Umbilical cord (tissue), 2 donors: Measurements from ENCODE around the gene THSD7B. TPM values are rescaled to one million over a fixed set of nuclear protein-coding genes. Genes with fewer than 3 reads are reported as not detected.

Experiments used
- DNase-seq: peaks from one replicate; pipeline ENCODE4 v3.0.0-alpha.2; 2015; ENCODE audit warnings: low spot score
- total RNA-seq: library from RNA; depleted of rRNA; stranded (reverse); fragments of >200 nt; gene quantifications from one replicate; pipeline ENCODE4 v1.2.3, GENCODE V29; 2014; ENCODE audit warnings: low replicate concordance; ENCODE audit not compliant: insufficient read depth

Gene THSD7B
- total RNA-seq, 1 donor from 2014 or later: 2.2 TPM

DNA sequence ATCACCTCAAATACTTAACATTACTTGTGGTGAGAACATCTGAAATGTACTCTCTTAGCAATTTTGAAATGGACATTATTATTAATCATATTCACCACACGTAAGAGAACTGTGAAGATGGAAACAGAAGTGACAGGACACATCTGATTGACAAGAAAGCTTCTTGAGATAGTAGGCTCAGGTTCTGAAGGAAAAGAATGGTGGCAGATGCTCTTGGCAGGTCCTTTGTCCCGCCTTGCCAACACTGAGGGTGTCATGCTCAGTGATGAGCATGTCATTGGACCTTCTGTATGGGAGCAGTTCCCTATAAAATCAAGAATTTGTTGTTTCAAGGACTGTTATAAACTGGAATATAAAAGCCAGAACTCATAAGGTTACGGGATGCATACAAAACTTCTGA lies 428.1 kb downstream of the THSD7B start:
- no peak for DNase-seq

DNA sequence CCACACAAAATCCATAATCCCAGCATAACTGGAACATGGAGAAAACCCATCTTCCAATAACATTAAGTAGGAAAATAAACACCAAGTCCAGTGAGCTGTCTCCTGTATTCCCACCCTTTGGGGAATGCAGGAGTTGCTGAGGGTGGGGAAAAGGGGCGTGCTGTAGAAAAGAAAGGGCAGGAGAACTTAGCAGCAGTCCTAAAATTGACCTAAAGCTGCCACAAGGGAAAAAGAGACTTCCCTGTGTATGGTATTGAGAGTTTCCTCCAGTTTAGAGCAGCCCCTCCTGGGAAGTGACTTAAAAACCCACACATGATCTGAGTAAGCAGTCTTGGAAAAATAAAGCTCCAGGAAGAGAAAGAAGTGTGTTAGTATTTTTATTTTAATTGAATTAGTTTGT lies 428.8 kb downstream of the THSD7B start:
- DNase-seq: no peak

DNA sequence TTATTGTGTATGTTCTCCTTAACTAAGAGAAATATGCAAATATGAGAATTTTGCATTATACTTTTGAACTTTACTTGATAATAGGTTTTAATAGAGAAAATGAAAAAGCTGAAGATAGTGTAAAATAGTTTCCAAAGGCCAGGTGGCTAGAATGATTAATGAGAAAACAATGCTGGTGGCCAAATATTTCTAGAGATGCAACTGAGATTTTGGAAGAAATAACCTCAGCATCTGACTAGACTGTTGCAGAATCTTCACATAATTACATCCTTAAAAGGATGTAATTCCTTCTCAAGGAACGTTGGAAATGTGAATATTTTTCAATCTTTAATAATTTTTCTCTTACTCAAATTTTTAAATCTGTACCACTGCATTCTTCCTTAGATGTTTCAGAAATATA lies 434.4 kb downstream of the THSD7B start:
- no peak for DNase-seq

DNA sequence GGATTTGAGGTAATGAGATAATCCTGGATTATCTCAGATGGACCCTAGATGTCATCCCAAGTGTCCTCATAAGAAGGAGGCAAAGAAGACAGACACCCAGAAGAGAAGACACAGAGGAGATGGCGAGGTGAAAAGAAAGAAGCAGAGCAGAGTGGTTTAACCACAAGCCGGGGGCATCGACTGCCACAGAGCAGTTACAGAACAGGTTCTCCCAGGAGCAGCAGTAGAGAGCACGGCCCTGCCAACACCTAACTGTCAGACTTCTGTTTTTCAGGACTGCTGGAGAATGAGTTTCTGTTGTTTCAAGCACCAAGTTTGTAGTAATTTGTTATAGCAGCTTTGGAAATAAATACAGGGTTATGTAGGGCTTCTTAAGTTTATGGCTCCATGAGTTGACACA lies 437.0 kb downstream of the THSD7B start:
- DNase-seq: no peak

DNA sequence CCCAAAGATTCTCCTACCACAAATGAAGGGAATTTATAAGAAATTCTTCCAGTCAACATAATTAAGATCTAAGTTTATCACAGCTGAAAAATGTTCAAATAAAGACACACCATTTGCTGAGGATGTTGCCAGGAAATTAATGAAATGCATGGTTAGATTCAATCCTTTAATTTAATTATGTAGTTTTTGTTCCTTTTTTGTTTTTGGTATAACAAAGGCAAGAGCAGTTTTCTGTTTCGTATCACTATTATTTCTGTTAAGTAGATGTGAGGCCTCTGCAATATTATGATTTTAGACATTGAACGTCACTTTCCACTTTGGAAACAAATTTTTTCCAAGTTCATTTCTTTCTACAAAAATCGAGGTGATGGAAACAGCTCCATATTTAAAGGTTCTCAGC lies 440.0 kb downstream of the THSD7B start:
- DNase-seq: no peak

DNA sequence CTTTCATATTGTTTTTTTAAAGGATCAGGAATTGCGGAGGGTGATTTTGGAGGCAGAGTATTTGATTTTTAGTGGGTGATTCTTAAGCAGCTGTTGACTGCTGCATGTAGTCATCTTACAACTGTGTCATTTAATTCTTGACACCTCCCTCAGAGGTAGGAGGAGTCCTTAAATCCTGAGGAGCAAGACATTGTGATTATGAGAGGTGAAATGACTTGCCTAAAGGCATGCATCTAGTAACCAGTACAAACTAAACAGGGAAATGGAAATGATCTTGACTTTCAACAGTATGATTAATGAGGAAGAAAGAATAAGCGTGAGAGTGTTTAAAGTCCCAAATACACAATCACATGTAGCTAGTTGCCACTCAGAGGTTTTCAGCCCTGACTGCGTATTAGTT lies 440.7 kb downstream of the THSD7B start:
- no peak for DNase-seq

DNA sequence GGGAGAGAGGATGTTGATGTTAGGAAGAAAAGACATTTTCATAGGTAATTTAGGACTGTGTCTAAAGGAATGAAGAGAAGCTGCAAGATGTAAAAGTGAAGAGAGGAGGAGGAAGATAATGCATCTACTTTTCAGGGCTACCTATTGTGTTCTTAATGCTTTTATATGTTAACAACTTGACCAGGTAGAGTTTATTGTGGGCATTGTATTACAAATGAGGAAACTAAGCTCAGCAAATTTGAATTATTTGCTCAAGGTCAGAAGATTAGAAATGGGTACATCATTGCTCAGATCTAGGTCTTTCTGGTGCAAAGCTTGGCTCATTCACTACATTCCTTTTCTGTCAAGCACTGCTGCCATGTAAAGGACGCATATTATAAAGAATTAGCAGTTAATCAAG lies 441.7 kb downstream of the THSD7B start:
- DNase-seq: no peak

DNA sequence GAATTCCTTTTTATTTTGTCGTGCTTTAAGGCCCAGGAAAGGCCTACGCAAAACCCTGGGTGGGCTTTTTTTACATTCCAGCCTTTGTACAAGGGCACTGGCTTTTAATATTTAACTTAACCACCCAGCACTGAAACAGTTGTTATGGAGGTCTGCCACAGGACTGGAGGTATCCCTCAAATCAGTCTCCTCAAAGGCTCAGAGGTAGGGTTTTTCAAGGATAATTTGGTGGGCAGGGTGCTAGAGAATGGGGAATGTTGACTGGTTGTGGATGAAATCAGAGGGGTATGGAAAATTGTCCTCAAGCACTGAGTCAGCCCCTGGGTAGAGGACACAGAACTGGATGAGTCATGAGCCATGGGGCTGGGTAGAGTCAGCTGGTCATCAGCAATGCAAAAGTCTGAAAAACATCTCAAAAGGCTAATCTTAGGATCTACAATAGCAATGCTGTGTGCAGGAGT lies 443.1 kb downstream of the THSD7B start:
- no peak for DNase-seq

DNA sequence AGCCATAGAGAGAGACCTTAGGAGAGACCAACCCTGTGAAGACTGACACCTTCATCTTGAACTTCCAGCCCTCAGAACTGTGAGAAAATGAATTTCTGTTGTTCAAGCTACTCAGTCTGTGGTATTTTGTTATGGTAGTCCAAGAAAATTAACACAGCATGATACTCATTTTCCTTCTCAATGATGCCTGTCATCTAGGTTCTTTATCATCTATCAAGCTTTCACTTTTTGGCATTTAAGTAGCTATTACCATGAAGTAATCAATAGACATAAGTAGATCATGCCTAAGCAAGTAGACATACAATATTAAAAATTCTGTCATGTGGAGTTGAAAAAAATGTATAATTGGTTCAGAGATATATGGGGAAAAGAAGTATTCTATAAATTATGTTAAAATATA lies 444.7 kb downstream of the THSD7B start:
- DNase-seq: no peak

DNA sequence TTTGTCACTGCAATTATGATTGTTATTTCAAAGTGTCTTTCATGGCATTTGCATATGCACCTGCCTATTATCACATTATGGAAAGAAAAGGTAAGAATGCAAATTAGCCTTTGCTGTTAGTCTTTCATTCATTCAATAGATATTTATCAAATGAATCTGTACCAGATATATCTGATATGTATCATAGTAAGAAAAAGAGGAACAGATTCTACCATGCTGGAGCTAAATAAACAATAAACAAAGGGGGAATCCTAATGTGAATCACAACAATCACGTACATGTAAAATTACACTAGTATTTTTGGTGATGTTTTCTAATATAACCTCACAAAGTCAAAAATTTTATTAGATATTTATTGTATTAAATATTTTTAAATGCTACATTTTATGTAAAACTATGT lies 446.4 kb downstream of the THSD7B start:
- no peak for DNase-seq

DNA sequence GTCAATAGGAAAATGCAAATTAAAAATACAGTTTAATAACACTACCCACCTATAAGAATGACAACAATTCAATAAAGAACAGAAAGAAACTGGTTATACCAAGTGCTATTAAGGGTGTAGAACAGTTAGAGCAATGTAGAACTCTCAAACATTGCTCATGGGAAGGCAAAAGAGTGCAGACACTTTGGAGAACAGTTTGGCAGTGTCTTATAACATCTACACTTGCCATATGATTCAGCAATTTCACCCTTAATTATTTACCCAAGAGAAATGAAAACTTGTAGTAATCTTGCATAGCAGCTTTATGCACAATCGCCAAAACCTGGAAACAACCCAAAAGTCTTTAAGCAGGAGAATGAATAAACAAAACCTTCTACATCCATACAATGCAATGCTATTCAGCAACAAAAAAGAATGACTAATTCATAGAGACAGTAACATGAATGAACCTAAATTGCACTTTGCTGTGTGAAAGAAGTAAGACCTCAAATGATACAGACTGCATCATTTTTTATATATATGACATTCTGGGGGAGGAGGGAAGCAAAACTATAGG lies 455.2 kb downstream of the THSD7B start:
- DNase-seq: no peak

DNA sequence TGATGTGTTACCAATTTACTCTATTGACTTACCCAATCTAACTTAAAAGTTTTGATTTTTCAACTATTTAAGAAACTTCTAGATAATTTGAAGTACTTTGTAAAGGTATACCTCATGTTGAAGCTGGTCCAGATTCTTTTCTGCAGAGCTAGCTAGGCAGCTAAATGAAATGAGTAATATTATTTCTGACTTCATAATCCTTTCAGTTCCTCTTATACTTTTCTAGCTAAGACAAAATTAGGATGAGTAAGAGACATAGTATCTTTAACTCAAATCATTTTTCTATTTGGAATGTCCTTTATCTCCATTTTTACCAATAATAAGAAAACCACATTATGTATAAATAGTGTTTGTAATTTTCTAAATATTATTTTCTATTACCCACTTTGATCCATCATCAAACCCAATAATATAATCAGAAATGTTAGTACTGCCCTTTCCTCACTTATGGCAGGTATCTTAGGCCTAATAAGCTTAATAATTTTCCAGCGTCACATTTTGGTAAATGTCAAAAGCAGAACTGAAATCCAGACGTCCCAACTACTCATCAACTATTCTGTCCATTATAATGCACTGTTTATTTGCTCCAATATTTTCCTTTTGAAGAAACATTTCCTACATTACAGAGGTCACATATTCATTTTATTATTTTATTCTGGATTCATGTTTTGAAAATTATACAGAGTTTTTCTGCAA lies 456.6 kb downstream of the THSD7B start:
- DNase-seq: no peak

DNA sequence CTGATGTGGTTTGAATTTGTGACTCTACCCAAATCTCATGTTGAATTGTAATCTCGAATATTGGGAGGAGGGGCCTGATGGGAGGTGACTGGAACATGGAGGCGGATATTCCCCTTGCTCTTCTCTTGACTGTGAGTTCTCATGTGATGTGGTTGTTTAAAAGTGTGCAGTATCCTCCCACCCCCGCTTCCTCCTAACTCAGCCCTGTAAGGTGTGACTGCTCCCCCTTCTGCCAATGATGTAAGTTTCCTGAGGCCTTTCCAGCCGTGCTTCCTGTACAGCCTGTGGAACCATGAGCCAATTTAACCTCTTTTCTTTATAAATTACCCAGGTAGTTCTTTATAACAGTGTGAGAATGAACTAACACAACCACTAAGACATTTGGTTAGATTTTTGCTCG lies 458.4 kb downstream of the THSD7B start:
- DNase-seq: no peak

DNA sequence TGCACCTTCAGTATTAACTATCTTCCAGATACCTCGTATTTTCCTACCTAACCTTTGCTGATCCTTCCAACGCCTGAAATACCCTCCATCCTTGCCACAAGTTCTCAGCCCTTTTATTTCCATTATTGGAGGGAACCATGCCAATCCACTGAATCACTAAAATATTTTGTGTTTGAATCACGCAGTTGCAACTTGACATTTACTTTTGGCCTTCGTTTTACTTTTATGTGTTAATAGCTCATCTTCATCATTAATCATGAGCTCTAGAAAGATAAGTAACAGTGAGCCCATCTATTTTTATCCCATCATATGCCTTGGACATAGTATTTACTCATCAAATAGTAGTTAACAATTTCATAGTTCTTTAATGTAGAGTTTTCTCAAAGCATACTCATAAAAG lies 463.2 kb downstream of the THSD7B start:
- no peak for DNase-seq

DNA sequence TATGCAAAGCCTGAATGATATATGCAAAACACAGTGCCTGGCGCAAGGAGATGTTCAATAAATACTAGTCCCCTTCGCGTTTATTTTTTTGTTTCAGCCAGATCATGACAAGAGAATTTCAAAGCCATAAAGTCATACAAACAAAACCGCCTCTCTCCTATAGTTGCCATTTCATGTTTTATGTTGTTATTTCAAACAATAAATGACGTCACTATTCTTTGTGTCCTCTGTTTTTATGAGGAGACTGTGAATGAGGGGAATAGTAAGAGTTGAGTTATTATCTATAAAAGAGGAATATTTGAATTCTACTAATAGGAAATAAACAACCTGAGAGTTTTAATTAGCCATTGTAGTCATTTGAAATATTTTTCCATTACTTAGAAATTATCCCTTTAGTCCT lies 464.5 kb downstream of the THSD7B start:
- no peak for DNase-seq

DNA sequence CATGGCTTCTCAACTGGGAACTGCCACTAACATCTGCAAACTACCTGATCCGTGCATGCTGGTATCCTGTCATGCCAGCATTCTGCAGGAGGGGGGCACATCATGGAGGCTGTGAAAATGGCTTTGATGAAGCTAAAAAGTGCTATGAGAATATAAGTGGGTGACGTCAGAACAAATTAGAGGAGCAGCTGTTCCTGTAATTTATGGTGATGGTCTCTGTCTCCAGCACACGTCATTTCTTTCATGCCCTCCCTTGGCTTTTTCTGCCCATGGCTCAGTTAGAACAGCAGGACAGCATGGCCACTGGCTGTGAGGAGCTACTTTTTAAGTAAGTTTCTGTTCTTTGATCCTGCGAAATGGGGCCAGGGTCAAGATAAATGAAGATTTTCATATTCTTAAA lies 466.3 kb downstream of the THSD7B start:
- no peak for DNase-seq

DNA sequence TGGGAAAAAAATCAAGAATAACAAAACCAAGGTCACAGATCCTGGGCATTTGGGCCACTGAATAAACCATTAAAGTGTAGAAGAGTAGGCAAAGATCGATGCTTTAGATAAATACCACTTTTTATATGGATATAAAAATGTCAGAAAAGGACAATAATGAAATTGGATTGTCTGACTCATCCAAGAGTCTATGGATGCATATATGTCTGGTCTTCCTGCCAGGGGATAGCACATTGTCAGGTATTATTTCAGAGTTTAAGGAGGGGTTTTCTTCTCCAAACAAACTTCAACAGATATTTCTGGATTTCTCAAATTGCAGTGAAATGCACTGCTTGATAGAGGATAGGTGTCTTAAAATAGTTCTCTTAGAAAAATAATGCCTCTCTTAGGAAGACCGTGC lies 466.7 kb downstream of the THSD7B start:
- DNase-seq: no peak

DNA sequence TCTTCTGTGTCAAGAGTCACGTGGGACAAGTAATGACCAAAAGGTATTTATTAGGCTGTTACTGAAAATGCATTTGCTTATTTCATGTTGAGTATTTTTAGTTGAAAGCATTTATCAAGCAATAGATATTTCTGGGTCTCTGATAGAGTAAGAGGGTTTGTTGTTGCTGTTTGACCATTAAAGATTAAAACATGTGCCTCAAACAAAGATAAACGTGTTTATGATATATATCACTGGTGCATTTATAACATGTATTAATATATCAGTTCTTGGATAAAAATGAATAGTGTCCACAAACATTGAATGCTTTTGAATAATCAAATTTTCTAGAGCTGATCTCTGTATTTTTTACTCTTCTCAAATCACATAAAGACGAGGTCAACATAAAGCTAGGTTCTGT lies 467.7 kb downstream of the THSD7B start:
- DNase-seq: no peak

DNA sequence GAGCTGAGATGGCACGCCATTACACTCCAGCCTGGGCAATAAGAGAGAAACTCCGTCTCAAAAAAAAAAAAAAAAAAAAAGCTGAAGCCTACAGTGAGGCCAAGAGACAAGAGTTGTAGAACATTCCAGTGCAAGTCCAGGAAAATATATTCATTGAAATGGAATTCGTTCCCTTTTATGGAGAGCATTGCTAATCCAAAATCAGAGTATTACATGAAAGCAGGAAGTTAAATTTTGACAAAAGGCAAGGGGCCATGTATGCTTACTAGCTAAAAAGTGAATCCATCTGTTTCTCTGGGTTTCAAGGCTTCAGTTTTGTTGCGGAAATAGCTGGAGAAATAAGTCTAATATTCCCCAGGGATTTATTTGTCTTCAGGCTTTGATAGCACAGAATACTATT lies 471.7 kb downstream of the THSD7B start:
- DNase-seq: peak; percentile 13

DNA sequence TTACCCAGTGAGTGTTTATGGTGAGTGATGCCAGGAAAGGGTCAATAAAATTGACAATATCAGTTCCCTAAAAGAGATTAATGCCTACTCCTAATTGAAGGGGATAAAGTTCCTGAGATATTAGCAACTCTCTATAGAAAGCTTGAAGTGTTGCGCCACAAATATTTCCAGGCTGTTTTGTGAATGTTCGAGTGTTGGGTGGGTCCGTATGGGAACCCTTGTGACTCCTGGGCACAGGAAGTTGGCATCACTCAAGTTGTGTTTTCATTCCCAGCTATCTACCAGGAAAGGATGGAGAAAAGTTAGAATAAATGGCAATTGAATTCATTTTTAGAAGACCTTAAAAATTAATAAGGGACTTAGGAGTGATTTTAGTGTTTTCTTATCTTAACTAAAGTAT lies 472.7 kb downstream of the THSD7B start:
- DNase-seq: no peak

DNA sequence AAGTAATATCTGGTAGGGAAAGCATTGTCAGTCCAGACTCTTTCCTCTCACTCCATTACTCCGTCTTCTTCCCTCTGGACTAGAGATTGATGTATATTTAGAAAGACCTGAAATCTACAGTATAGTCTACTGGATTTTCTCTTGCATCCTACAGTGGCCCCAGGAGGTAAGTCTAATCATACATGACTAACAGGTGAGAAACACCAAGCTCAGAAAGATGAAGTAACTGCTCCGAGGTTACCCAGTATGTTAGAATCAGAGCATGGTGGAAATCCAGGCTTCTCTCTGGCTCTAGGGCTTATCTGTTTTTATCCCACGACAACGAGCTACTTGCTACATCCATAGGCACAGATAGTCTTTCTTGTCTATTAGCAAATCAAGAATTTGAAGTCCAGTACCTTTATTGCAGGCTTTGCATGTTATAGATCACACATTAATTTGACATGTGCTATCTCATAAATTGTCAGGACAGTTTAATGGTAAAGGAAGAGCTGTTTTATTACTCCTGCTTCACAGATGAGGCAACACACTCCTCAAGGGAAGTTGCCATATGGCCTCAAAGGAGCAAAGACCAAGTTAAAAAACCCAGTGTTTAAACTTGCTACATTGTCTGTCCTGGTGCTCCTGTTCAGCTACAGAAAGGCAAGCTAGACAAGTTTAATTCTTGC lies 484.3 kb downstream of the THSD7B start:
- DNase-seq: peak; percentile 3

DNA sequence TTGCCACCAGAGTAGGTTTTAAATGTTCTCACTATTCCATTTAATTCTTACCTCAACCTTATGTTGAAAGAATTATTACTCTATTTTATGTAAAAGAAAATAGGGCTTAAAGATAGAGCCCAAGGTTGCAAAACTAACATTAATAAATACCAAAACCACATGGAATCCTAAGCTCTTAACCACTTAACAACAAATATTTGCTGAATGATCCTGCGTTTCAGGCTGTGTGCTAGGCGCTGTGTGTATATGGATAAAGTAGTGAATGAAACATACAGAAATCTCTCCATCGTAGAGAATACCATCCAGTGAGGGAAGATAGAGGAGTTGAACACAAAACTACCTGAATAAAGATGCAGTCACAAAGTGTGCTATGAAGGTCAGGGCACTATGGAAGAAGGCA lies 485.1 kb downstream of the THSD7B start:
- DNase-seq: no peak

DNA sequence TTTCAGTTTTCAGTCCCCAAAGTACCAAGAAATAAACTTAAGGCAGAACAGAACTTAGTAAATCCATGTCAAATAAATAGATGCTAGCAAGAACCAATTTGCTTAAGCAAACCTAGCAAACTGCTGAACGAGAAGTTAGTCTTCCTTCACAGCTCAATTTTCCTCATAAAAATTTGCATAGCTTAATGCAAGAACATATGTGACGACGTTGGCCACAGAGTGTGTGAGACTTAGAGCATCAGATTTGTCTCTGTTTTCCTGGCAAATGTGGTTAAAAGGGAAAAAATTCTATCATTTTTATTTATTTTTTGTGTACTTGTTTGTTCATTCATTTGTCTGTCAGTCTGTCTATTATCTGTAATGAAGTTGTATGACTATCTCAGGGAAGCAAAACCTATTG lies 485.7 kb downstream of the THSD7B start:
- no peak for DNase-seq
